GM19467 (cell line): ENCODE data around the gene GLS.
"Not testable (repeated sequence)": the region's sequence is repeated elsewhere in the genome, so short reads cannot be mapped to it uniquely, and the experiment has no call there.

Experiments used
- ATAC-seq: cut with Tn5 transposase; IDR thresholded peaks from one replicate; pipeline ENCODE4 v1.9.1; 2021; ENCODE audit warnings: mild to moderate bottlenecking, moderate library complexity; ENCODE audit not compliant: unreplicated experiment

The GLS gene

DNA sequence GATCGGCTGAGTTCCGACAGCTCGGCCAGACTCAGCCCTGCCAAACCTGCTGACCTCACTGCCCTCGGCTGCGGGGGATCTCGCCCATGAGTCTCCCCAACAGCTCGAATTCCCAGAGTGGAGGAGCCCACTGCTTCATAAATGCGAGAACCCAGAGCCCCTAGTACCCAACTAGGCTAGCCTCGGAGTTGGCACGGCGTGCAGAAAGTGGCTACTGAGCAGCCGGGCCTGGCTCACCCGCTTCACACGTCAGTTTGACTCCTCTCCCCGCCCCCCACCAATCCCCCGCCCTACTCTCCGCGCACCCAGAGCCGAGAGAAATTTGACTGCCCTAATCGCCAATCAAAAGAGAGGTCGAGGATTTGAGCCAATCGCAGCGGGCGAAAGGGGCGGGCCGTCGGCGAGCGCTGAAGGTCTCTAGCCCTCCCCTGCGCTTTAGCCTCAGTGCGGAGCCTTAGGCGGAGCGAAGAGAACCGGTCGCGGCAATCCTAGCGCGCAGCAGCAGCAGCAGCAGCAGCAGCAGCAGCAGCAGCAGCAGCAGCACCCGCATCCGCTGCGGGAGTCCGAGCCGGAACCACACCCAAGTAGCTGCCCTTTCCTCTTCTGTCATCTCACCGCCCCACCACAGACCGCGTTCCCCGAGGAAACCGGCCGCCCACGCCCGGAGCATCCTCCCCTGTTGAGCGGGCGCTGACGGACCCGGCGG lies at the start of gene GLS:
Gene GLS (plus strand): TSS at position 444 of the 706 bp plus-strand sequence. CDS start 264 bp downstream, outside the sequence.
- peak; percentile 65 for ATAC-seq

- no peak for ATAC-seq
These were observed 48.7 kb upstream of the GLS start for GRCh38 chr2:190831941-190832340.

GRCh38 chr2:190834890-190835208 lies 45.8 kb upstream of the GLS start:
- ATAC-seq: no peak

- no peak for ATAC-seq
These were observed 45.2 kb upstream of the GLS start for GRCh38 chr2:190835303-190835930.

- no peak for ATAC-seq
These were observed 43.9 kb upstream of the GLS start for GRCh38 chr2:190836767-190837166.

DNA sequence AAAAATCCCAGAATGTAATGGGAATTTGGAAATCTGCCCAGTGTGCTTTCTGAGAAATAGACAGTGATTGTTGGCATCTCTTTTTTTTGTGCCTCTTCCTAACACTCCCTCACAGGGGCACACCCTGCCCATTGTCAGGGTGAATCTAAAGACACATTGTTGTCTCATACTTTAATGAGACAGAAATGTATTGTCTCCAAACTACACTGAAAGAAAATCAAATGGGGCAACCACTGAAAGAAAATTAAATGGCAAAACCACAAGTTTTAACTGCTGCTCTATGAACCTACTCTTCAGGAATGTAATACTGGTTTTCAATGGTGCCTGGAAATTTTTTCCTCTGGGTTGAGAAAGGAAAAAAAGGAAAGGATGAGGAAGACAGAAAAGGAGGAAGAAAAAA lies 43.2 kb upstream of the GLS start:
- ATAC-seq: no peak

- no peak for ATAC-seq
These were observed 42.7 kb upstream of the GLS start for GRCh38 chr2:190837952-190838361.

DNA sequence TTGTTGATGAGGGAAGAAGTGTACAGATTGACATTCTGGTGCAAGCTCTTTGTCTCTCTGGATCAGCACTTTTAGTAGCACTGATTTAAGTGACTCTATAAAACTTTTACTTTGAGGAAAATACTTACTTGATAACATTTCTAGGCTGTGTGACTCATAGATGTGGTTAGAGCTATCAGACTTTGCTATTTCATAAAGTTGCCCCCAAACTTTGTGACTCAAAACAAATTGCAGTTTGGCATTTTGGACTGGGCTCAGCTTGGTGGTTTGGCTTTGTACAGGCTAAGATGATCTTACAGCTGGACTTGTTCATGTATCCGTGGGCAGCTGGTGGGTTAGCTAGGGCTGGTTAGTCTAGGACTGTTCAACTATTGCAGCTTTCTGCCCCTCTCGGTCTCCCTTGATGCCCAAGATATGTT lies 42.1 kb upstream of the GLS start:
- ATAC-seq: no peak

- no peak for ATAC-seq
These were observed 40.0 kb upstream of the GLS start for GRCh38 chr2:190840569-190841172.

GRCh38 chr2:190841707-190842505 lies 38.7 kb upstream of the GLS start:
- no peak for ATAC-seq

DNA sequence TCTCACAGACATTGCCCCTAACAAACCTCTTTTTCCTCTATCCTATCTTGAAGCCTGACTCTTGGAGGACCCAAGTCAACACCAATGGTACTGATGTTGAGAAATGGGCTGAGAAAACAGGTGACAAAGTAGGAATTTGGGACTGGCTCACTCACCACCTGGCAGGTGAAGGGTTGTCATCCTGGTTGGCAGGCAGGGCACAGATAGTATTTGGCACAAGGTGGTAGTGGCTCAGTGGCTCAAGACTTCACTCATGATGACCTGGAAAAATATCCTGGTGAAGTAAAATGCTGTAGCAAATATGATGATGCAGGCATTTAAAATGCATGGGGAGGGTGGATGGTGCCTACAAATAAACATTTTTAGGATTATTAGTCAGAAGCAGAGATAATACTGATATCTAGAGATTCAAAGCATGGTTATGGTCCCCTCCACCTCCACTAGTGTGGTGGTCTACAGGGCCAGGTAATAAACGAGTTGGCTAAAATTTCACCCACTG lies 38.0 kb upstream of the GLS start:
- no peak for ATAC-seq

- ATAC-seq: peak; percentile 64
These were observed 36.5 kb upstream of the GLS start for GRCh38 chr2:190843890-190844699.

DNA sequence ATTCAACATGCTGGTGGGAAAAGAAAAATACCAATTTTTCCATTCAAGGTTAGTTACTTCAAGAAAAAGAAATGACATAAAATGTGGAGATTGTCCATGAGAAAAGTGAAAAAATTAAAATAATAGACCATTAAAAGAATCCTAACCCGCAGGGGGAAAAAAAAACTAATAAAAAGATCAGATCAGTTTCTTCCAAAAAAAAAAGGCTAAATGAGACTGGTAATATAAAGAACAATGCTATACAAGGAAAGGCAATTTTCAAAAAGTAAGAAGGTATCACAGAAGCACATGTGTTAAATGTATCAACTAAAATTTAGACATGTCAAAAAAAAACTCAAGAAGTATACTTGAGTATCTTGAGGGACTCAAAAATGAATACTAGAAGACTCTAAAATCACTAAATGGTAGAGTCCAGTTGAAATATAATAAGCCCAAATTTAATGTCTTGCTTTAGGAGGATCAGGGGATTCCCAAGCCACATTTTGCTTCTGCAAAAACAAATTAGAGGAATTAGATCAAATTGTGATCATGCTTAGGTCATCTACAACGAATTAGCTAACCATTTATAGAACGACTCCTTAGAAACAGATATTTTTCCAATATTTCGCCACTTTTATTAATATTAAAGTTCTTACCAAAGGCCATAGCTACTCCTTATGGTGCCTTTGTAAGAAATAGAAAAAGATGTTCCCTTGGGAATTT lies 35.8 kb upstream of the GLS start:
- no peak for ATAC-seq

DNA sequence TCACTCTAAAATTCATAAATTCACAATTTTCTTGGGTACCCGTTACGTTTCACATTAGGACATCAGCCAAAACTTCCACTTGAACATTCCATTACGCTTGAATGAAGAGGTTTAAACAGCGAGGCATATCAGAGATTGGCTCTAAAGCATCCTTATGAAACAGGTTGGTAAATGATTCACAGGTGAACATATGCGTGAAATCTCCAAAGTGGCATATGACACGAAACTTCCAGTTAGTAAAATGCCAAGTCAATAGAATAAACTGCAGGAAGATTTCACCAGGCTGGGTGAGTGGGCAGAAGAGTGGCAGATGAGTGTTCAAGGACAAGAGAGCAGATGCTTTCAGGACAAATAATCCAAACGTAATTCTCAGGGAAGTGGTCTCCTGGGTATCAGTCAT lies 33.9 kb upstream of the GLS start:
- no peak for ATAC-seq

DNA sequence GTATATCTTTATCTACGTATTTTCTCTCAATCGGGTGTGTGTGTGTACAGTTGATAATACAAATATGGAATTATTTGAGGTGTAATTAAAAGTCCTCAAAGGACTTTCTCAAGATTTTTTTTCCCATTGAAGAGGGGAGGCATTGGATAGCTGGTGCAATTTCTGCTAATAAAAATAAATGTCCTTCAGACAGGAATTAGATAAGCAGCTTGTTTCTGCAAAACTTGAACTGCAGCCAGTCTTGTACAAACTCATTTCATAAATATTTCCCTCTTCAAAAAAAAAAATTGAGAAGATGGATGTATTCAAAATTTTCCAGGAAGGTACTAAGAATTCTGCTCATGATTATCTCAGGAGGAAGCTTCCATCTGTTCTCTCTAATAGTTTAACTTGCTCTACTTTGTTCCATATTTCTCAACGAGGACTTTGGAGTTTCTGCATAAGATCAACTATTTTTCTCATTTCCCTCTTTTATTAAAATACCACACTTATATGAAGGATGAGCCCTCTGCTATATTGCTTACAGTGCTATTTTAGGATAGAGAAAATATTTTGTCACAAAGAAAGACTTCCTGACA lies 33.0 kb upstream of the GLS start:
- ATAC-seq: no peak

DNA sequence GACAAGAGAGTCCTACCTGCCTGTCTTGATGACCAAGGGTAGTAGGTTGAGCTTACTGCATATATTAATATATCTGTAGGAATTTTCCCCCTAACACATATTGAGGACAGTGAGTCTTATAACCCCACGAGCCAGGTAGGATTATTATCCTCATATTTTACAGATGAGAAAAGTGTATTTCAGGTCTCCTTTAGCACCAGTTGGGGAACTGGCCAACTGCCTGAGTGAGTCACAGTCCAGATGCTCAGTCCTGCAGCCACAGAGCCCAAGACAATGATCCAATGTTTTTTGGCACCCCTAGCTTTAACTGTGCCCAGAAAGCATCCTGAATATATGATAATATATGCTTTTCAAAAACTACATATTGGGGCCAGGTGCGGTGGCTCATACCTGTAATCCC lies 30.8 kb upstream of the GLS start:
- no peak for ATAC-seq

DNA sequence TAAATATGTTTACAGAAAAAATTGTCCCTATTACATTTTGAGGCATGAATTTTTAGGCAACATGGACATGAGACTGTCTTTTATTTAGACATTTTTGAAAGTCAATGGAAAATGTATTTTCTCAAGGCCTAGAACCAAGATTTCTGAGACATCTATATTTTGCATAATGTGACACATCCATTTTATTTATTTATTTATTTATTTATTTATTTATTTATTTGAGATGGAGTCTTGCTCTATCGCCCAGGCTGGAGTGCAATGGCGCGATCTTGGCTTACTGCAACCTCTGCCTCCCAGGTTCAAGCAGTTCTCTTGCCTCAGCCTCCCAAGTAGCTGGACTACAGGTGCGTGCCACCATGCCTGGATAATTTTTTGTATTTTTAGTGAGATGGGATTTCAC lies 27.6 kb upstream of the GLS start:
- ATAC-seq: not testable (repeated sequence)

DNA sequence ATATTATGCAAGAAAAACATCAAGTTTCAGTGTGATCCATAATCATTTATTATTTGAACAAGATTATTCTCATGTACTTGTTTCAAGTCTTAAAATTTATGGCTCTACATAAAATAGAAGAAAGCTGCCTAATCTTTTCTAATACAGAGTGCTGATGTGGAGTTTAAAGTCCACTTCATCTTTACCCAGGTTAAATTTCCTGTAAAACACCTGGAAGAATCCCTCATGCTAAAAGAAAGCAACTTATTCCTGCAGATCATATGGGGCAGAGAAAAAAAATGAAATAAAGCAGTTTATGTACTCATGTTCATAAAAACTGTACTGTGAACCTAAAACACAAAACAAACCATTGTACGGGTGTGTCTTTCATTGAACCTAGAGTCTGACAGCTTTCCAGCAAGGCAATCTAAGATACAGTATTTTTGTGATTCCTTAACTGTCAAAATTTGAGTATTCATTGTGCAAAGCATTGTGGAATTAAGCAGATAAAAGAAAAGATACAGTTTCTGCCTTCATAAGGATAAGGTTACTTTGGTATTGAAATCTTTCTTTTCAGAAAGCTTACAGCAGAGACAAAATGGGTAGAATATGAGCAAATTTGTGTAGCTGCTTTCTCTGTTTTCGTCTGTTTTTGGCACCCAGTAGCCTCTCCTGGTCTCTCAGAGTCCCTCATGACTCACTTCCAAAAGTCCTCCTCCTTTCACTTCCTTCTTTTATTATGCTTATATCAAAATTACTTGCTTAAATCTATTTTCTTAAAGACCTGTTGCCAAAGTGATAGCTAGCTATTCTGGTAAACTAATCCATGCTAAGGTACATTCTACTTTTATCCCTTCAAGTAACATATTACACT lies 26.9 kb upstream of the GLS start:
- ATAC-seq: no peak

- no peak for ATAC-seq
These were observed 25.9 kb upstream of the GLS start for GRCh38 chr2:190854726-190855125.
